ENCODE results near the gene IFT25.
"Not testable (repeated sequence)": the region's sequence is repeated elsewhere in the genome, so short reads cannot be mapped to it uniquely, and the experiment has no call there.

IFT25 gene

GRCh38 chr1:53889304-53890298 lies 55.9 kb downstream of the IFT25 start, which contains the start of gene YIPF1:
Gene YIPF1, minus strand, starts transcription at chr1:53889797. Its CDS starts 860 bp downstream, at chr1:53888937.
- peaks cover 10% of the 10 kb centered on the region for H3K36me3 ChIP-seq (ENCODE audit: control insufficient read depth, insufficient read depth, low read length)
- H3K27ac ChIP-seq (ENCODE audit: low read depth, low read length): peak within 1 kb of the TSS; percentile 82
- H3K4me3 ChIP-seq (ENCODE audit: low read length): peak within 1 kb of the TSS; percentile 100
- H3K27me3 ChIP-seq (ENCODE audit: control insufficient read depth, insufficient read depth, low read length): no peaks in the 10 kb centered on the region
- peak within 1 kb of the TSS; percentile 98 for H3K9ac ChIP-seq (ENCODE audit: low read length)
- peaks cover 6% of the 10 kb centered on the region for H3K4me1 ChIP-seq (ENCODE audit: control insufficient read depth, insufficient read depth, low read length)

GRCh38 chr1:53888681-53889080 lies 56.8 kb downstream of the IFT25 start:
- Histone ChIP-seq H3K4me1 (ENCODE audit: control insufficient read depth, insufficient read depth, low read length) (peaks cover 6% of the 10 kb centered on the region), H3K27ac (ENCODE audit: low read depth, low read length) (no peak overlapping the region), H3K4me3 (ENCODE audit: low read length) (no peak overlapping the region), H3K27me3 (ENCODE audit: control insufficient read depth, insufficient read depth, low read length) (no peaks in the 10 kb centered on the region), H3K9ac (ENCODE audit: low read length) (no peak overlapping the region), H3K36me3 (ENCODE audit: control insufficient read depth, insufficient read depth, low read length) (peaks cover 10% of the 10 kb centered on the region)

- H3K9ac ChIP-seq (ENCODE audit: low read length): not testable (repeated sequence)
These were observed 61.9 kb downstream of the IFT25 start for GRCh38 chr1:53883600-53883999.

GRCh38 chr1:53881853-53882252 lies 63.6 kb downstream of the IFT25 start:
- not testable (repeated sequence) for H3K4me3 ChIP-seq (ENCODE audit: low read length); H3K27ac ChIP-seq (ENCODE audit: low read depth, low read length); H3K27me3 ChIP-seq (ENCODE audit: control insufficient read depth, insufficient read depth, low read length); H3K9ac ChIP-seq (ENCODE audit: low read length); H3K4me1 ChIP-seq (ENCODE audit: control insufficient read depth, insufficient read depth, low read length)
- peaks cover 12% of the 10 kb centered on the region for H3K36me3 ChIP-seq (ENCODE audit: control insufficient read depth, insufficient read depth, low read length)

More at GRCh38 chr1:53883600-53883999, 61.9 kb downstream of the IFT25 start:
- H3K36me3 ChIP-seq (ENCODE audit: control insufficient read depth, insufficient read depth, low read length); H3K4me3 ChIP-seq (ENCODE audit: low read length); H3K27me3 ChIP-seq (ENCODE audit: control insufficient read depth, insufficient read depth, low read length); H3K27ac ChIP-seq (ENCODE audit: low read depth, low read length); H3K4me1 ChIP-seq (ENCODE audit: control insufficient read depth, insufficient read depth, low read length): not testable (repeated sequence)

GRCh38 chr1:53878492-53879105 lies 66.9 kb downstream of the IFT25 start:
- Histone ChIP-seq H3K4me3 (ENCODE audit: low read length) (no peak overlapping the region), H3K9ac (ENCODE audit: low read length) (no peak overlapping the region), H3K27ac (ENCODE audit: low read depth, low read length) (no peak overlapping the region), H3K27me3 (ENCODE audit: control insufficient read depth, insufficient read depth, low read length) (no peaks in the 10 kb centered on the region), H3K4me1 (ENCODE audit: control insufficient read depth, insufficient read depth, low read length) (no peaks in the 10 kb centered on the region), H3K36me3 (ENCODE audit: control insufficient read depth, insufficient read depth, low read length) (peaks cover 10% of the 10 kb centered on the region)

GRCh38 chr1:53875150-53875549 lies 70.3 kb downstream of the IFT25 start:
- H3K9ac ChIP-seq (ENCODE audit: low read length): not testable (repeated sequence)
- peaks cover 20% of the 10 kb centered on the region for H3K36me3 ChIP-seq (ENCODE audit: control insufficient read depth, insufficient read depth, low read length)

GRCh38 chr1:53871773-53872484 lies 73.6 kb downstream of the IFT25 start:
- Histone ChIP-seq H3K9ac (ENCODE audit: low read length) (no peak overlapping the region), H3K36me3 (ENCODE audit: control insufficient read depth, insufficient read depth, low read length) (peaks cover 15% of the 10 kb centered on the region), H3K27me3 (ENCODE audit: control insufficient read depth, insufficient read depth, low read length) (no peaks in the 10 kb centered on the region), H3K27ac (ENCODE audit: low read depth, low read length) (no peak overlapping the region), H3K4me1 (ENCODE audit: control insufficient read depth, insufficient read depth, low read length) (no peaks in the 10 kb centered on the region), H3K4me3 (ENCODE audit: low read length) (no peak overlapping the region)

More at GRCh38 chr1:53875150-53875549, 70.3 kb downstream of the IFT25 start:
- not testable (repeated sequence) for H3K27me3 ChIP-seq (ENCODE audit: control insufficient read depth, insufficient read depth, low read length); H3K4me1 ChIP-seq (ENCODE audit: control insufficient read depth, insufficient read depth, low read length); H3K4me3 ChIP-seq (ENCODE audit: low read length); H3K27ac ChIP-seq (ENCODE audit: low read depth, low read length)

Data from rectal smooth muscle tissue (tissue), 1 donor.